PC-9 (cell line): ENCODE results near the gene LRRC7.

Experiments used
- CTCF ChIP-seq: fragments of 200-600 bp; sonication (generic); conservative IDR thresholded peaks from 2 replicates; pipeline ENCODE4 v1.6.1; 2017; ENCODE audit warnings: mixed run types, antibody characterized with exemption, mild to moderate bottlenecking, moderate library complexity
- EZH2 ChIP-seq: fragments of 200-600 bp; sonication (generic); IDR thresholded peaks from 2 replicates; pipeline ENCODE4 v1.8.0; 2017; ENCODE audit warnings: antibody characterized with exemption, low read depth

DNA sequence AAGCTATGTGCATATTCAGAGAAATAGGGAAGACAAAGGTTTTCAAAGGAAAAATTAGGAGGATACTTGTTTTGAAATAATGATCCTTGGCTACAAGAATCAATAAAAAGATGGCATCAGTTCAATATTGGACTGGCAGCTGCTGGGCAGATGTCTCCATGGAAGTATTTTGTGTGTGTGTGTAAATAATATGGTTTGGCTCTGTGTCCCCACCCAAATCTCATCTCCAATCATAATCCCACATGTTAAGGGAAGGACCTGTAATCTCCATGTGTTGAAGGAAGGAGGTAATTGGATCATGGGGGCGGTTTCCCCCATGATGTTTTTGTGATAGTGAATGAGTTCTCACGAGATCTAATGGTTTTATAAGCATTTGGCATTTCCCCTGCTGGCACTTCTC lies 40.4 kb upstream of the LRRC7 start:
- TF ChIP-seq CTCF (no peak), EZH2 (no peak)
